Activated T-helper 1 cell treated with Interleukin-2 at 50 U/mL for 16 hours (primary cell): ENCODE results near the gene CAPN9.

Experiments used
- DNase-seq: peaks from one replicate; pipeline ENCODE4 v3.0.0-alpha.2; 2020; ENCODE audit warnings: low read depth

The CAPN9 gene

DNA sequence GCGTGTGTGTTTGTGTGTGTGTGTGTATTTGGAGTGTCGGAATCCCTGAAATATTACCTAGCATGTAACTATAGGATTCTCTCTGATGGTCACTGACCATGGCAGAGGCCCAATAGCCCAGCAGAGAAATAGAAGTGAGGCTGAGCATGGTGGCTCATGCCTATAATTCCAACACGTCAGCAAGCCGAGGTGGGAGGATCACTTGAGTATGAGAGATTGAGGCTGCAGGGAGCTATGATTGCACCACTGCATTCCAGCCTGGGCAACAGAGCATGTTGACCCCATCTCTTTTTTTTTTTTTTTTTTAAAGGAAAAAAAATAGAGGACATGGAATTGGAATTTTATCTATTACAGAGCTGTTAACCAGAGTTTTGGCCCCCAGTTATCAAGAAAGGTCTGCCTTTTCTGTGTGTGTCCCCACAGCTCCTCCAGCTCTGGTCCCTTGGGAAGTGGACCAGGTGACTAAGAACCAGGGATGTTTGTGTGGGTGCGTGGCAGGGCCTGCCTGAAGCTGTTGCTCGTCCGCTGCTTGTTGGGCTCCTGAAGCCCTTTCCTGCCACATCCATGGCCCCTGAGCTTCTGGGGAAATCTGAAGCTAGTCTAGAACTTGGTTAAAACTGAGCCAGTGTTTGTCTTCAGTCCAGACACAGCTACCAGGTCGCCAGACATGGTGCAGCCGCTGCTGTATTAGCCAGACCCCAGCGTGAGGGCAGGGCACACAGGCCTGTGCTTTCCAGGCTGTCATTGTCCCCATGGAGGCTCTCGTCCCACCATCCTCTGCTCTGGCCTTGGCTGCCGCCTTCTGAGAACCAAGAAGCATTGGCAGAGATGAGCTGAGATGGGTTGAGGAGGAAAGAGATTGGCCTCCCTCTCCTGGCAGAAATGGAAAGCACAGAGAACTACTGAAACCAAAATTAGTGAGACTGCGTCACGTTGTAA lies 25.5 kb downstream of the CAPN9 start:
- DNase-seq, result no peak

DNA sequence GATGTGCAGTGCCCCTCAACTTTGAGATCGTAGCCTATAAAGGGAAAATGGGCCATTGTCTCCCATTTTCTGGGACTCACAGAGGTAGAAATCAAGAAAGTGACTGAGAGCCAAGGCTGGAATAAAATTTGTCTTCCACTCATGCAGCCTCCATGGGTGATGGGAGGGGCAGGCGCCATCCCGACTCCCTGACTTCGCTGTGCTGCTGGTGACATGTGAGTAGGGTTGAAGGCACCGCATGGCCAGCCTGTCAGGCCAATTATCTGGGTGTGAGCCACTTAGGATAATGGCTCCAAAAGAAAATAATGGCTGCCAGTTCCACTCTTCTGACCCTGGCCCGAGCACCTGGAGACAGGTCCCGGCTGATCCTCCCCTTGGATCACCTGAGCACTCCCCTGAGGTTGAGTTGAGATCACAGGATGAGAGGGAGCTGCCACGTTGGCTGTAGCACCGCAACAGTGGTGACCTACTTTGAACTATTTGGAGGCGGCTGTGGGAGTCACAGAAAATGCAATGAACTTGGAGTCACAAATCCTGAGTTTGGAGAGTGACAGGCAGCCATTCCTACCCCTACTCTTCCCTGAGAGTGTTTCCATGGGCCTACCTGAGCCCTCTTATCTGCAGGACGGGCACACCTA lies 26.3 kb downstream of the CAPN9 start:
- no peak for DNase-seq

DNA sequence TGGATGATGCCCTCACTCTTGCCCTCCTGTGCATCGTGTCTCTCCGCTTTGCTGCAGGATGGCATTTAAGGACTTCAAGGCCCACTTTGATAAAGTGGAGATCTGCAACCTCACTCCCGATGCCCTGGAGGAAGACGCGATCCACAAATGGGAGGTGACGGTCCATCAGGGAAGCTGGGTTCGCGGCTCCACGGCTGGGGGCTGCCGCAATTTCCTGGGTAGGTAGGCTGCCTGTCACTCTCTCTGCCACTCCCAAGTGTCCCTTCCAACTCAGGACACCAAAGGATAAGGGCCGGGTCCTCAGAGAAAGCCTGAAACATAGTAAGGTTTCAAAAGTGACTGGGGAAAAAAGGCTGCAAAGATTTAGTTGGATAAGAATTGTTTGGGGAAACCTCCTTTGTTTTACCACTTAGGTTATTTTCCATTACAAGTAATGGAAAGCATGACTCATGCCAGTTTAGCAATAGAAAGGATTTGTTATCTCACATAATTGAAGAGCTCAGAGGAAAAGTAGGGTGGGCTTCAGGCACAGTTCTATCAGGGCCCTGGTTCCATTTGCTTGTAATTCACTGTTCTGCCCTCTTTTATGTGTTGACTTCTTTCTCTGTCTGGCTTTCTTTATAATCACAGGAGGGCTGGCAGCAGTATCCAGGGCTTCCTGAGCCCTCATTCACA lies 31.9 kb downstream of the CAPN9 start:
- DNase-seq, result no peak

DNA sequence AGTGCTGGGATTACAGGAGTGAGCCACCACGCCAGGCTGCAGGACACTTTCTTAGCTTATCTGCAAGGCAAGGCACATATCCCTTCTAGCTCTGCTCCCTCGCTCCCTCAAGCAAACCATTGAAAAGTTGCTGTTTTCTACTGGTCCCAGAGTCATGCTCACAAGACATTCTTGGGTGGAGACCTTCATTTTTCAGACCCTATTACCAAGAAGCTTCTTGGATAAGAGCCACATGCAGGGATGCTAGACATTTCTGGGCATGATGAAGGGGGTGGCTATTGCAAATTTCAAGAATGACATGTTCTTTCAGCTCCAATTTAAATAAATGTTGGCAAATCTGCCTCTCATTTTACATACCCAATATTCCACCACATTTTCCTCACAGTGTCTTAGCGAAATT lies 33.9 kb downstream of the CAPN9 start:
- DNase-seq, result no peak

DNA sequence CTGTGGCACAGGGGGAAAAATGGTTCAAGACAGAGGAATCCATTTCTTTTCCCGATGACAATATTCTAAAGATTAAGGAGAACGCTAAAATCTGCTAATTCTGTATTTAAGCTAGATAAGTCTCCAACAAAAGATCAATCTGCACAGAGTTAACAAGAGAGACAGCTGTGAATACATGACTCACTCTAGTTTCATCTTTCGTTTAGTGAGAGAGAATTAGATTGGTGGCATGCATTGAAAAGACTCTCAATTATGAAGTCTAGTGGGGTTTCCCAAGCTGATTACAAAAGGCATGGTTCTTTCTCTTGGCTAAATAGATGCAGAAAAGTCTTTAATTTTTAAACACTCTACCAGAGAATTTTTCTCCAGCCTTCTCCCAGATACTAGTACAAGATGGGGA lies 34.4 kb downstream of the CAPN9 start:
- no peak for DNase-seq

DNA sequence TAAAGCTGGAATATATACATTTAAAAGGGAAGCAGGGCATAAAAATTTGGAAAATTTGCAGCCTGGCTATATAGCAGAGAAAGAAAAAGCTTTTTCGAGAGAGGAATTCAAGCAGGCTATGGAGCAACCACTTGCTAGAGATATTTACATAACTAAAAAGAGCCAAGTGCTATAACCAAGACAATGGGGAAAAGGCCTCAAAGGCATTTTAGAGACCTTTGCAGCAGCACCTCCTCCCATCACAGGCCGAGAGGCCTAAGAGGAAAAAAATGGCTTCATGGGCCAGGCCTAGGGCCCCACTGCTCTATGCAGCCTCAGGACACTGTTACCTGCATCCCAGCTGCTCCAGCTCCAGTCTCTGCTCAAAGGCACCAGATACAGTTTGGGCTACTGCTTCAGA lies 37.0 kb downstream of the CAPN9 start:
- no peak for DNase-seq

DNA sequence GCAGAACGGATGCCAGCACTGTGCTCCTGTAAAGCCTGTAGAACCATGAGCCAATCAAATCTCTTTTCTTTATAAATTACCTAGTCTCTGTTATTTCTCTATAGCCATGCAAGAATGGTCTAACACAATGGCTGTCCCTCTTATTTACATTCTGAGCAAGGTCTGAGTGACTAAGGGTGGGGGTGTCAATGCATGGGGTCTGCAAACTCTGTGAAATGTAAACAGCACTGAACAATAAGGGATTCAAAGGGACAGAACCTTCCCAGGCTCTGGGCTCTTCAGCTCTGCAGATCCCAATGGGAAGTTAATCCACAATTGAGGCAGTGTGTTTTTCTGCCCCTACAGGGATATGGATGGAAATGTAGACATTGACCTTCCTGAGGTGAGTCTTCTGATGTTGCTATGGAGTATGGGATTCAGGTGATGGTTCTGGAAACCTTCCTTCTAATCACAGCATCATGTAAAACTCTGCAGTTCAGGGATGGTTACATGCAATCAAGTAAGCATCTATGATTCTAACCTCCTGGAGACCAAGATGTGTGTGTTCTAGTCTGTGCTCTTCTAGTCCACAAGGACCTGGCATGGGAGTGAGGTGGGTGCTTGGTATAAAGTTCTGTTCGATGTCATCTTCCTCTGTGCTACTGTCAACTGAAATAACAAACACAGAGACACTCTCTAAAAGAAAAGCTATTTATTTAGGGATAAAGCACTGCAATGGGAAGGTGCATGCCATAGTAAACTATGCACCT lies 38.6 kb downstream of the CAPN9 start:
- DNase-seq, result no peak

DNA sequence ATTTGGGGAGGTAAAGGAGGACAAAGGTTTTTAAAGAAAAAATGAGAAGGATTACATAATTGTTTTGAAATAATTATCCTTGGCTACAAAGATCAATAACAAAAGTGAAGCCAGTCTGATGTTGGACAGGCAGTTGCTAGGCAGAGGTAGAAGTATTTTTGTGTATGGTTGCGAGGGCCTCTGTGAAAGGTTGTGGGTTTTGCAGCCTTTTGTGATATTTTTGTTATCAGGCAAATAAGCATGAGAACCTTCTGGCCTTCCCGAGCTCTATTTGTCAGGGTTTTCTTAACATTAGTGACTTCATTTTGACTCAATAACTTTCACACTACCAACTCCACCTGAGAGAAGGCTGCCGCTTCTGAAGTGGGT lies 39.2 kb downstream of the CAPN9 start:
- no peak for DNase-seq

DNA sequence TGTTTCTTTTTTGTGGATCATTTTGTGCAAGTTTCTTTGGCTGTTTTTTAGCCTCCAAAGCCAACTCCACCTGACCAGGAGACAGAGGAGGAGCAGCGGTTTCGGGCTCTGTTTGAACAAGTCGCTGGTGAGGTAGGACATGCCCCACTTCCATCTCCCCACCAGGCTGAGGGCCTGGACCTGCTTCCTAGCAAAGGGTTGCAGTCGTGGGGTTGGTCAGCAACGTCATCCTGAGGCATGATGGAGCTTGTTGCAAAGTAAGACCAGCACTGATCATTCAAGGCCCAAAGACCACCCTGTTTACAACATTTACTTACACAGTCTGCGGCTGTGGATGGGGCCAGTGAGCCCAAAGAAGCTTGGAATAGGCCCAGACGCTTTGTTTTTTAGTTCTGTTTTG lies 40.3 kb downstream of the CAPN9 start:
- no peak for DNase-seq

DNA sequence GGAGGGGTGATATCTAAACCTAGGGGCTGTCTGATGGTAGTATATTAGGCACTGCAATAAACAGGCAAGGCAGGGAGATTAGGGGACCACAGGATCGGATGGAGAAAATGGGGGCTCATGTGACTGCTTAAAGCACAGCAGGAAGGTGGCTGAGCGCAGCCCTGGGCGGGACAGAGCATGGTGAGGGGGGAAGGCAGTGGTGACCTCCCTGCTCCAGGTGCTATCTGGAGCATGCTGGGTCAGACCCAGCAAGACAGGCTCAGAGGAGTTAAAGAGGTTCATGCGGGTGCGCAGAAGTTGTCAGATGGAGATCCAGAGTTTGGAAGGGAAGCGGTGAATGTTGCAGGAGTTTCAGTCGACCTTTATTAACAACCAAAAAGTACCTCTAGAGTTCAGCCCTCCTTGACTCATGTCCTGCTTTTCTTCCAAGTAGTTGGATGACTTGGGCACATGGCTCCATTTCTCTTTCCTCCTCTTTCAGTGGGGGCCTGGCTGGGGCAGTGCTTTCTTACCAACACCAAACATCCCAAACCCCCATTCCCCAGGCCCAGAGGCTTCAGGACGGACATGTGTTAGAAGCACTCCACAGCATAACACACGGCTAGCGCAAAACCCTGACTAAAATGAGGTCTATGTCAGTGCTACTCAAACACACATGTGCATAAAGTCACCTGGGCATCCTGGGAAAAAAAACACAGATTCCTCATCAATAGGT lies 41.5 kb downstream of the CAPN9 start:
- no peak for DNase-seq

DNA sequence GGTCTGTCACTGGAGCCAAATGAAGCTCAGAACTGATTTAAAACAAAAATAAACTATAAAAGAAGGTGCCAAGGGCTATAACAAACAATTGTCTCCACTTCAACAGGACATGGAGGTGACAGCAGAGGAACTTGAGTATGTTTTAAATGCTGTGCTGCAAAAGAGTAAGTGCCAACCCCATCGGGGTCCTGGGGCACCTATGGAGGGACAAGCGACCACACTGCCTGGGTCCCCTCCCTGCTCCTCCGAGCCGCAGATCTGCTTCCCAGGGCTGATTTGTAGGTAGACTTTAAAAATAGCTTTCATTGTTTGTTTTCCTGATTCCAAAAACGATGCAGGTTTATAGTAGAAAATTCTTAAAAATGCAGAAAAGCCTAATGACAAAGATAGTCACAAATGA lies 42.8 kb downstream of the CAPN9 start:
- no peak for DNase-seq

DNA sequence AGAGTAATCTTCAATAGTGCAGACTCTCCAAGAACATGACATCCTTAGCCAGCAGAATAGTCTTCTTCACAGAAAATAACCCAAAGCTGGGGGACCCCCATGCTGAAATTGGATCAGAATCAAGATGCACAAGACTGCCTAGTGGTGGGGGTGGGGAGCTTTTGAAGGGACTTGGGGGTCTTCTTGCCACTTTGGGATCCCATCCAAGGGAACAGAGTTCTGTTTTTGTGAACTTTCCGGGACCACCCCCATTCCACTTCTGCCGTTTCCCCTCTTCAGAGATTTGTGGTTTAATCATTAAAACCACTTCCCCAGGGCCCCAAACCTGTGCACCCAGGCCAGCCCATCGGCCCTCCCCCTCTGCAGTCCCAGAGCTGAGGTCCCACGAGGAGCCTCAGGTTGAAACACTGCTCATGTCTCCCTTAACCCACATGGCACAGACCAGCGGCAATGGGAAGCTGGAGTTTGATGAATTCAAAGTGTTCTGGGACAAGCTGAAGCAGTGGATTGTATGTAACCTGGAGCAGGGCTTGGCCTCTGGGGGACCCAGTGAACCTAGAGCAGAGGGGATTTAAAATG lies 44.9 kb downstream of the CAPN9 start:
- DNase-seq, result no peak

DNA sequence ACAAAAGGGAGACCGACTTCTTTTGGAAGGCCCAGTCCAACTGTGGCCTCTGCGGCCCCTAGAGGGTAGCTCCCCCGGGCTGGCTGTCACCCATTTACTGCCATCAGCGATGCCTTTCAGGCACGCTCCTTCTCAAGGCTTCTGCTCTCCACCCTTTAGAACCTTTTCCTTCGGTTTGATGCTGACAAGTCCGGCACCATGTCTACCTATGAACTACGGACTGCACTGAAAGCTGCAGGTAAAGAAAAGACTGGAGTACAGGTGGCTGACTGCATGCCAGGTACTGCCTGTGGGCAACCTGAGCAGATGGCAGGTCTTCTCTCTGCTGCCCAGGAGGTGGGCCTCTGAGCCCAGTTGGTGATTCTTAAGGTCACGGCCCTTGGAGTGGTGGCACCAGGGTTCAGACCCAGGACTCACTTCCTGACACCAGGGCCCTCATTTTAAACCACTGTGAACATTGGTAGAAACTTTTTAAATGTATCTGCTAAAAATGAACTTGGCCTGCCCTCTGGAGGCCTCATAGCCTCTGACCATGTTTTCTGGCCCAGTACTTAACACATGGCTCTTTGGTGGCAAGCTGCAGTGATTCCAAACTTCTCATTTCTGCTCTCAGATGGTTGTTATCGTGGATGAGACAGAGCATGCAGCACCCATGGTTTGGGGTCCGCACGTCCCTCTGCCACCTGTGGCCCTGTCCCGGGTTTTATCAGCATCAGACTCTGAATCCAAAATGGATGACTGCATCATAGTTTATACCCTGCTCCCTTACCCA lies 45.7 kb downstream of the CAPN9 start:
- DNase-seq, result no peak

DNA sequence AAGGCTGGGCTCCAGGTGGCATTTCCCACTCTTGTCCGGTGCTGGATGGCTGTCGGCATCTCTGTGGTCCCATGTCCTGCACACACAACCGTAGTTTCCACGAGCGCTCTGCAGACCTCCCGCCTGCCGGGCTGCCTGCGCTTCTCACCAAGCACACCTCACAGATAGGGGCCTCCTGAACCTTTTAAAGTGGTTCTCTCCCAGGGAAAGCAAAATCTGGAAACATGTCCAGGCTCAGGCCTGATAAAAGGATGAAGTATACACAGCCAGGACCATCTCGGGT lies 46.2 kb downstream of the CAPN9 start:
- DNase-seq, result no peak

DNA sequence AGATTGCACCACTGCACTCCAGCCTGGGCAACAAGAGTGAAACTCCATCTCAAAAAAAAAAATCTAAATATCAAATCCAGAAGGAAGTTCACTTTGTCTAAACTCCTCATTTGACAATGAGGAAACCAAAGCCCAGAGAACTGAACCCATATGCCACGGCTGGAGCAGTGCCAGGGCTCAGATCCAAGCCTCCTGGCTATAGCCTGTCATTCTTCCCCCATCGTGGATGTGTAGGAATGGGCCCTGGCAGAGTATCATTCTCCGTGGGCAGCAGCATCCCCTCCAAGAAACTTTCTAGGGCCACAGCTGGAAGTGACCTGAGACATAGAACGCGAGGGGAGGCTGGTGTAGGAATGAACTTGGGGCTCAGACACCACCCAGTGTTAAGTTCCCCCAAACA lies 47.2 kb downstream of the CAPN9 start:
- DNase-seq, result no peak

DNA sequence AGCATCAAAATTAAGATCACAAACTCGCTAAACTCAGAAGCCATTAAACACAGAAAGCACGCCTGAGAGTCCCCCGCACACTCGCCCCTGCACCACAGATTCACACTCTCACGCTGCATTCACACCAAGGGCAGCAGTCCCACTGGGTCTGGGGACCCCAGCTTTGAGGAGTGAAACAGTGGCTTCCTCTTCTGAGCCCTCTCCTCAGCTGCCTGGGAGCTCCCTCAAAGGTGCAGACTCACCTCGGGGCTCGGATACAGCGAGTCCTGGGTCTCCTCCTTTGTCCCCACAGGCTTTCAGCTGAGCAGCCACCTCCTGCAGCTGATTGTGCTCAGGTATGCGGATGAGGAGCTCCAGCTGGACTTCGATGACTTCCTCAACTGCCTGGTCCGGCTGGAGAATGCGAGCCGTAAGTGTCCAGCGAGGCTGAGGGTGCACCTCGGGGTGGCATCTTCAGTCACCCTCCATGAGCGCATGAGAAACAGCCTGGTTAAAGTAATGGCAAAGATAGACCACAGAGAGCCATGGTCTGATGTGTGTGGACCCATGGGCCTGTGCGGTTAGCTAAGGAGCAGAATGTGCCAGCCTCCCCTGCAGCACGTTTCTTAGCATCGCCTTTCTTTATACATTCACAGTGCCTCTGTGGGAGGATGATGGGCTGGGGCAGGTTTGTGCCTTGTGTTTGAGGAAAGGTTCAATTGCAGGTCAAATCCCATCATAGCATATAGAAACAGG lies 47.9 kb downstream of the CAPN9 start:
- no peak for DNase-seq

DNA sequence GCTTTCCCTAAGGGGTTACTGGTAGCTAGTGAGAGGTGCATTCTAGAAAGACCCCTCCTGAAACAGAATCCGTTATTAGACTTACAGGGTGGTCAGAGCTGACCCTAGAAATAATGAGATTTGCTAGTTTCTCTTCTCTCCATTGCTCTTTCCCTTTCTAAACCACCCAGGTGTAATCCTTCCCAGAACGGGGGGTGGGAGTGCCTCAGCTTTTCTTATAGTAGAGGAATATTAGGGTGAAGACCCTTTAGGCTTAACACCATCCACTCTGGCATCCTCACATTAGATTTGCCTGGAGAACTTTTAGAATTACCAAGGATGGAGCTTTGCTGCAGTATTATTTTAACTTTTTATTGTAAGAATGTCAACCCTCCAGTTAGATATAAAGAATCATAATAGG lies 49.4 kb downstream of the CAPN9 start:
- DNase-seq, result no peak

DNA sequence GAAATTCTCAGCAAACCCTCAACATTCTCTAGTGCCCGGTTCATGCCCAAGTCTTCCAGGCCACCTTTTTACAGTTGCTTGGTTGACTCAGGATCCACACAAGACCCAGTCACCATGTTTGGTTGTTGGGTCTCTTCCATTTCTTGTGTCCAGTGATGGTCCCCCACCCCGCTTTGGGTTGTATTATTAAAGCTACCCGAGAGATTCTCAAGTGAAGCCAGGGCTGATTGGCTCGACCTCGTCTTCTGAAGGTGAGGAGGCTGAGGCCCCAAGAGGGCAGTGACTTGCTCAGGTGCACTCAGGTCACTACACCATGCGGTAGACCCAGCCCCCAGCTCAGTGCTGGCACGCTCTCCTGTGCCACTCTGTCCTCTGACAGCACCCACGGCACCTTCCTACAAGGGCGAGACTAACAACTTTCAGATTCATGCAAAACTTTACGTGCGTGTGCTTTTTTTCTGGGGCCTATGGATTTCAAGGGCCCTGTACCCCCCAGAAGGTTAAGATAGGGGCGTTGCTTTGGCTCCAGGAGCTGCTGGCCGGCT lies 50.3 kb downstream of the CAPN9 start:
- no peak for DNase-seq

DNA sequence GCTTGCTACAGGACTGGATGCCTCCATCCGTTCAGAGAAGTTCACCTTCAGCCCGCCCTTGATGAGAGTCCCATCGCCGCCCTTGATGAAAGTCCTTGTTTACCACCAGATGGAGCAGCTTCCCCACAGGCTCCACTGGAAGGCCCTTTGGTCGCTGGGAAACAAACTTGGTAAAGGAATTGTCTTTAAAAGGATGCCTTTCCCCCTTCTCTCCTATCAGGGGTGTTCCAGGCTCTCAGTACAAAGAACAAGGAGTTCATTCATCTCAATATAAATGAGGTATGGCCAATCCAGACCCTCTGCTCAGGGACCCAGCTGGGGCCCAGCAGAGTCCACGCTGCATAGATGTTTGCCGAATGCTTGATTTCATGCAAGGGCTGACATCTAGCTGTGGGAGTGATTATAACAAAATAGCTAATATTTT lies 50.8 kb downstream of the CAPN9 start:
- no peak for DNase-seq

DNA sequence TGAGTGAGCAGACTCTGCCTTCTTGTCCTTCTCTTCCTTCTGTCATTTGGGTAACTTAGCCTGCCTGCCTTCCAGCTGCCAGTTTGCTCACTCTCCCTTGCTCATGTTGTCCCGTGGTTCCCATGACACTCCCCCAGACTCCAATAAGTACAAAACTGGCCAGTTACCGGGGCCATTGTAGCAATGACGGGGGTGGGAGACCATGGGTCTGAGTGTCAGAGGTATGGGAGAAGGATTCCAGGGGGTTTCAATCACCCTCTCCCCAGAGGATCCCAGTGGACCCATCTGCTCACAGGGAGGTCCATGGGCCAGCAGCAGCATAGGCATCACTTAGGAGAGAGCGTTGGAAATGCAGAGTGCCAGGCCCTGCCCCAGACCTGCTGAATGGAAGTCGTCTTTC lies 51.3 kb downstream of the CAPN9 start:
- no peak for DNase-seq
